Endothelial cell of umbilical vein (primary cell): ENCODE measurements around the gene SULT4A1. TPM values are rescaled to one million over a fixed set of nuclear protein-coding genes. Genes with fewer than 3 reads are reported as not detected.

Source experiments
- BruUV-seq: library from RNA; stranded (reverse); fragments of 400-500 nt; replicated peaks from 2 replicates; lab custom pipeline; 2021; lab: Mats Ljungman, UMichigan
- CTCF ChIA-PET: fragments of 300-600, 350-600 bp; sonication (Branson Sonifier 250); formaldehyde crosslinking; loops from one replicate; lab custom pipeline; 2021; ENCODE audit warnings: antibody characterized with exemption, inconsistent platforms; lab: Charles Lee
- POLR2A ChIA-PET: fragments of 300-600, 350-600 bp; sonication (Branson Sonifier 250); formaldehyde crosslinking; loops from one replicate; lab custom pipeline; 2021; ENCODE audit warnings: antibody characterized with exemption, inconsistent platforms; lab: Charles Lee
- DNase-seq: peaks from one replicate; pipeline ENCODE4 v3.0.0-alpha.2; 2011; ENCODE audit warnings: low read depth, low spot score
- FAIRE-seq: peaks from 2 replicates; lab custom pipeline; 2011; peaks lifted over from hg19 to GRCh38; lab: Jason Lieb, UNC
- H2AFZ ChIP-seq: 2 replicates; pipeline ENCODE4 v1.6.0; 2012; ENCODE audit warnings: low read depth, low read length, control low read depth, inconsistent platforms
- H3K27ac ChIP-seq: 2 replicates; pipeline ENCODE4 v1.5.1; 2011; ENCODE audit warnings: low read depth, mild to moderate bottlenecking, control low read depth, low read length, moderate library complexity; ENCODE audit not compliant: insufficient read depth
- H3K27me3 ChIP-seq, 2 experiments: 2 replicates each; pipeline versions ENCODE4 v1.6.0 to v1.6.1; 2011; ENCODE audit warnings: low read length in 2 of 2, mixed read lengths in 1 of 2; ENCODE audit not compliant: control insufficient read depth in 2 of 2, insufficient read depth in 2 of 2
- H3K36me3 ChIP-seq, 2 experiments: 2 replicates in 1 of 2; 3 replicates in 1 of 2; pipeline ENCODE4 v1.5.1; 2011; ENCODE audit warnings: low read length in 2 of 2, mild to moderate bottlenecking in 1 of 2, moderate library complexity in 1 of 2; ENCODE audit not compliant: control insufficient read depth in 2 of 2, insufficient read depth in 2 of 2; ENCODE audit errors: extremely low read depth in 1 of 2
- H3K4me1 ChIP-seq: 3 replicates; pipeline ENCODE4 v1.5.1; 2011; ENCODE audit warnings: mild to moderate bottlenecking, low read length; ENCODE audit not compliant: control insufficient read depth, insufficient read depth; ENCODE audit errors: extremely low read depth
- H3K4me2 ChIP-seq: 2 replicates; pipeline ENCODE4 v1.6.1; 2011; ENCODE audit warnings: low read length, control low read depth, mixed read lengths; ENCODE audit not compliant: insufficient read depth
- H3K4me3 ChIP-seq, 3 experiments: fragments of 200-600 bp in 1 of 3; sonication (generic), shearing (Covaris generic) in 1 of 3; replicated peaks in 1 of 3; 2 replicates each; pipeline ENCODE4 v1.5.1; 2011 to 2016; ENCODE audit warnings: control low read depth in 3 of 3, low read length in 3 of 3, mild to moderate bottlenecking in 2 of 3, inconsistent platforms in 1 of 3, low read depth in 1 of 3, moderate library complexity in 1 of 3; ENCODE audit not compliant: insufficient read depth in 1 of 3
- H3K79me2 ChIP-seq: 2 replicates; pipeline ENCODE4 v1.6.0; 2012; ENCODE audit warnings: low read length, inconsistent platforms; ENCODE audit not compliant: control insufficient read depth, insufficient read depth
- H3K9ac ChIP-seq: replicated peaks from 2 replicates; pipeline ENCODE3; 2011; ENCODE audit warnings: low read length, control low read depth; ENCODE audit not compliant: insufficient read depth; ENCODE audit errors: extremely low read depth
- H3K9me1 ChIP-seq: replicated peaks from 3 replicates; pipeline ENCODE4 v1.6.0; 2011; ENCODE audit warnings: mild to moderate bottlenecking, low read length; ENCODE audit not compliant: control insufficient read depth, insufficient read depth; ENCODE audit errors: extremely low read depth
- H3K9me3 ChIP-seq: replicated peaks from 2 replicates; pipeline ENCODE4 v1.5.1; 2012; ENCODE audit warnings: low read length, inconsistent platforms; ENCODE audit not compliant: control insufficient read depth, insufficient read depth
- H4K20me1 ChIP-seq: replicated peaks from 2 replicates; pipeline ENCODE3; 2011; ENCODE audit warnings: mild to moderate bottlenecking, low read length; ENCODE audit not compliant: control insufficient read depth, insufficient read depth; ENCODE audit errors: extremely low read depth
- CTCF ChIP-seq, 2 donors: IDR thresholded peaks; 1 replicate in 1 of 2; 2 replicates in 1 of 2; pipeline ENCODE4 v1.5.1; 2011; ENCODE audit warnings: low read length in 2 of 2, mild to moderate bottlenecking in 2 of 2, moderate library complexity in 2 of 2, control low read depth in 1 of 2, inconsistent platforms in 1 of 2, low read depth in 1 of 2; ENCODE audit not compliant: insufficient read depth in 1 of 2; ENCODE audit errors: extremely low read depth in 1 of 2
- EZH2 ChIP-seq: IDR thresholded peaks from 2 replicates; pipeline ENCODE4 v1.6.1; 2012; ENCODE audit warnings: borderline replicate concordance, low read depth, mild to moderate bottlenecking, moderate library complexity, low read length, inconsistent platforms; ENCODE audit not compliant: severe bottlenecking
- FOS ChIP-seq: IDR thresholded peaks from 2 replicates; pipeline ENCODE4 v1.6.1; 2011; ENCODE audit warnings: mild to moderate bottlenecking, low read length, moderate library complexity, borderline replicate concordance; ENCODE audit not compliant: insufficient read depth
- GATA2 ChIP-seq: IDR thresholded peaks from 2 replicates; pipeline ENCODE4 v1.7.0; 2011; ENCODE audit warnings: low read depth, mild to moderate bottlenecking, moderate library complexity, mixed read lengths, low read length; ENCODE audit not compliant: insufficient read length, insufficient read depth
- JUN ChIP-seq: IDR thresholded peaks from 2 replicates; pipeline ENCODE4 v1.6.1; 2011; ENCODE audit warnings: borderline replicate concordance, low read depth; ENCODE audit not compliant: insufficient read length, insufficient read depth
- MAX ChIP-seq: IDR thresholded peaks from 2 replicates; pipeline ENCODE4 v1.6.1; 2011; ENCODE audit not compliant: insufficient read depth, insufficient read length
- MYC ChIP-seq: IDR thresholded peaks from one replicate; pipeline ENCODE4 v1.6.1; 2011; ENCODE audit warnings: mild to moderate bottlenecking, low read depth, low read length
- POLR2A ChIP-seq: IDR thresholded peaks from 2 replicates; pipeline ENCODE4 v1.6.1; 2012; ENCODE audit warnings: low read depth, mild to moderate bottlenecking, control low read depth, low read length
- POLR2AphosphoS5 ChIP-seq: IDR thresholded peaks from 2 replicates; pipeline ENCODE4 v1.6.1; 2012; ENCODE audit warnings: low read depth, mild to moderate bottlenecking, control low read depth, low read length, moderate library complexity; ENCODE audit not compliant: insufficient read depth
- dilution Hi-C: fragments of 300-500 bp; cut with MboI; formaldehyde crosslinking; loops from one replicate; pipeline ENCODE4 v1.15.0; 2019; ENCODE audit warnings: low sequenced_read_pairs; ENCODE audit not compliant: extremely low pct_ligation_motif_present
- intact Hi-C: fragments of 100-400 bp; cut with micrococcal nuclease; formaldehyde crosslinking; loops from one replicate; pipeline ENCODE4 v1.10.0; 2022
- polyA plus RNA-seq, 4 experiments: library from polyadenylated mRNA; depleted of rRNA in 3 of 4; stranded (reverse) in 3 of 4; unstranded in 1 of 4; fragments of >200 nt; gene quantifications; 2 replicates each; pipeline versions ENCODE4 v1.2.1 to v1.2.3, GENCODE V29; 2011 to 2012; ENCODE audit warnings: missing spikeins in 1 of 4
- total RNA-seq: library from RNA; stranded (reverse); gene quantifications from 2 replicates; pipeline ENCODE4 v1.2.3, GENCODE V29; 2021

The SULT4A1 gene
- total and polyA plus RNA-seq, 2 donors (not counting 3 experiments of a cell fraction or from before 2014, with no cell fraction given): 0.48 TPM; not detected in 1

GRCh38 chr22:43827926-43828724, 34.2 kb downstream of the SULT4A1 start:
- Histone ChIP-seq H4K20me1 (no peaks in the 10 kb centered on the region), H3K9me1 (no peaks in the 10 kb centered on the region), H2AFZ (no peak overlapping the region), H3K4me3 (no peak overlapping the region), H3K79me2 (no peaks in the 10 kb centered on the region), H3K27ac (no peak overlapping the region), H3K36me3 (no peaks in the 10 kb centered on the region), H3K4me1 (no peaks in the 10 kb centered on the region), H3K9ac (no peak overlapping the region), H3K27me3 (no peaks in the 10 kb centered on the region), H3K9me3 (no peaks in the 10 kb centered on the region), H3K4me2 (no peak overlapping the region)
- DNase-seq (no peak), FAIRE-seq (no peak)
- ChIA-PET POLR2A (no interaction called here), CTCF (interaction anchor here (1.6 kb wide), 1 partner anchor 10 kb away, joined by 5 read pairs; no protein-coding TSS in a partner anchor)
- dilution Hi-C loops (no loop called here), intact Hi-C loops (no loop called here)
- no TSS peak for BruUV-seq
- TF ChIP-seq EZH2 (no peak), POLR2A (no peak), GATA2 (no peak), JUN (no peak), MAX (no peak), CTCF (IDR thresholded peaks at IDR 0.05; ENCODE audit: extremely low read depth in 1 of 2, insufficient read depth in 1 of 2, low read depth in 1 of 2, low read length in 2 of 2) (no peak), MYC (no peak), FOS (no peak), POLR2AphosphoS5 (no peak)
